K562 (cell line): ENCODE data around the gene POLD2.

Experiments used
- CBX3 ChIP-seq, 2 experiments: IDR thresholded peaks; 1 replicate in 1 of 2; 2 replicates in 1 of 2; pipeline ENCODE4 v1.6.1; 2012; ENCODE audit warnings: inconsistent platforms in 2 of 2, low read length in 2 of 2, borderline replicate concordance in 1 of 2, control low read depth in 1 of 2
- CEBPB ChIP-seq: fragments of 450-650 bp; IDR thresholded peaks from 2 replicates; pipeline ENCODE4 v1.6.1; 2016; ENCODE audit warnings: missing genetic modification characterization, missing compliant biosample characterization
- CHD7 ChIP-seq: fragments of 200-600 bp; sonication (generic); IDR thresholded peaks from one replicate; pipeline ENCODE4 v1.6.1; 2012; ENCODE audit warnings: mild to moderate bottlenecking, low read depth, low read length, inconsistent platforms
- CREB5 ChIP-seq: fragments of 250-450 bp; sonication (Bioruptor Pico); IDR thresholded peaks from 2 replicates; pipeline ENCODE4 v1.5.0; 2020; ENCODE audit warnings: mild to moderate bottlenecking
- EP300 ChIP-seq: IDR thresholded peaks from 2 replicates; pipeline ENCODE4 v1.6.1; 2012; ENCODE audit warnings: low read length, improper control_type of control experiment
- GABPA ChIP-seq: fragments of 200-800 bp; sonication (Bioruptor generic); conservative IDR thresholded peaks from 2 replicates; pipeline ENCODE4 v1.6.1; 2016; ENCODE audit warnings: low read depth, missing genetic modification characterization, missing compliant biosample characterization
- HCFC1 ChIP-seq: IDR thresholded peaks from 2 replicates; pipeline ENCODE4 v1.6.1; 2012; ENCODE audit warnings: low read depth, low read length, improper control_type of control experiment
- MAX ChIP-seq: sonication (generic); formaldehyde crosslinking; IDR thresholded peaks from 2 replicates; pipeline ENCODE4 v1.9.0; 2022; ENCODE audit warnings: mild to moderate bottlenecking, missing genetic modification reagents
- NELFE ChIP-seq: IDR thresholded peaks from 2 replicates; pipeline ENCODE4 v1.6.1; 2011; ENCODE audit warnings: mild to moderate bottlenecking; ENCODE audit not compliant: insufficient read depth, insufficient read length
- PCBP2 ChIP-seq: fragments of 200-400 bp; formaldehyde crosslinking; IDR thresholded peaks from 2 replicates; pipeline ENCODE4 v1.6.1; 2018; ENCODE audit warnings: low read length, low read depth, mild to moderate bottlenecking, moderate library complexity; ENCODE audit not compliant: poor library complexity, severe bottlenecking
- PTRF ChIP-seq: fragments of 450-650 bp; IDR thresholded peaks from 2 replicates; pipeline ENCODE4 v1.6.1; 2016; ENCODE audit warnings: mild to moderate bottlenecking, missing genetic modification characterization, missing compliant biosample characterization
- SRF ChIP-seq, 2 experiments: fragments of 250-450, 450-650 bp in 1 of 2; sonication (Bioruptor Pico) in 1 of 2; sonication (generic) in 1 of 2; formaldehyde crosslinking; IDR thresholded peaks; 2 replicates each; pipeline versions ENCODE4 v1.5.0 to v1.5.1; 2020 to 2022; ENCODE audit warnings: mild to moderate bottlenecking in 1 of 2, missing genetic modification reagents in 1 of 2

GRCh38 chr7:44161371-44161770 lies 38.0 kb upstream of the POLD2 start:
- TF ChIP-seq CHD7 (no peak), HCFC1 (no peak), CREB5 (CRISPR knock-in tag) (no peak), CBX3 (IDR thresholded peaks at IDR 0.05; ENCODE audit: borderline replicate concordance in 1 of 2, low read length in 2 of 2) (no peak), PTRF (tag) (no peak), EP300 (no peak), MAX (CRISPR knock-in tag) (no peak), SRF (CRISPR knock-in tag; IDR thresholded peaks at IDR 0.05) (no peak), CEBPB (no peak), NELFE (no peak), GABPA (no peak), PCBP2 (no peak)
